Measurements from ENCODE around the gene PTPN11. TPM values are rescaled to one million over a fixed set of nuclear protein-coding genes. Genes with fewer than 3 reads are reported as not detected.
"Not testable (repeated sequence)": the region's sequence is repeated elsewhere in the genome, so short reads cannot be mapped to it uniquely, and the experiment has no call there.

Gene PTPN11
- polyA plus RNA-seq, 1 of the 3 experiments (the other 2 are of a cell fraction): 48.3 TPM

- Histone ChIP-seq H3K4me3 (ENCODE audit: low read depth in 2 of 2, low read length in 1 of 2) (no peak overlapping the region), H3K36me3 (replicated peaks in 1 of 2; ENCODE audit: control insufficient read depth in 1 of 2, insufficient read depth in 2 of 2, low read length in 1 of 2) (peaks cover 0 to 6% of the 10 kb centered on the region in 2 experiments), H3K4me1 (ENCODE audit: control insufficient read depth in 1 of 2, insufficient read depth in 2 of 2, low read depth in 1 of 2, low read length in 1 of 2) (no peaks in the 10 kb centered on the region), H3K4me2 (no peak overlapping the region), H3K9me2 (no peaks in the 10 kb centered on the region), H3K79me2 (ENCODE audit: insufficient read depth) (peaks cover 98% of the 10 kb centered on the region), H3F3A (replicated peaks; ENCODE audit: insufficient read depth) (peaks cover 8% of the 10 kb centered on the region), H3K27me3 (ENCODE audit: insufficient read depth) (no peaks in the 10 kb centered on the region), H2AFZ (ENCODE audit: low read depth) (no peak overlapping the region), H3K9ac (no peak overlapping the region), H3K9me3 (no peaks in the 10 kb centered on the region), H3K27ac (ENCODE audit: low read depth in 2 of 2, low read length in 1 of 2) (no peak overlapping the region), H4K20me1 (ENCODE audit: insufficient read depth) (peaks cover 73% of the 10 kb centered on the region)
- ChIA-PET POLR2A (no interaction called here), CTCF (interaction anchor here (4.0 kb wide), 1 partner anchor 10 kb away, joined by 18 read pairs; no protein-coding TSS in a partner anchor)
- no peak for DNase-seq
- no peak for TF ChIP-seq RFX5 (IDR thresholded peaks at IDR 0.05; ENCODE audit: low read length)
- TF ChIP-seq MXI1 (IDR thresholded peaks at IDR 0.05; ENCODE audit: low read depth, low read length): no peak
- TF ChIP-seq FOXJ3 (CRISPR knock-in tag; IDR thresholded peaks at IDR 0.05): no peak
- no peak for TF ChIP-seq MAX (IDR thresholded peaks at IDR 0.05; ENCODE audit: low read depth)
- no peak for TF ChIP-seq FOXM1 (IDR thresholded peaks at IDR 0.05; ENCODE audit: low read depth)
- TF ChIP-seq TCF12 (IDR thresholded peaks at IDR 0.05): no peak
- no peak for TF ChIP-seq RXRA (IDR thresholded peaks at IDR 0.05; ENCODE audit: borderline replicate concordance, low read depth)
- TF ChIP-seq JUND (IDR thresholded peaks at IDR 0.05): no peak
- no peak for TF ChIP-seq MEF2A (IDR thresholded peaks at IDR 0.05; ENCODE audit: borderline replicate concordance, low read depth)
- TF ChIP-seq, protein P1, sequence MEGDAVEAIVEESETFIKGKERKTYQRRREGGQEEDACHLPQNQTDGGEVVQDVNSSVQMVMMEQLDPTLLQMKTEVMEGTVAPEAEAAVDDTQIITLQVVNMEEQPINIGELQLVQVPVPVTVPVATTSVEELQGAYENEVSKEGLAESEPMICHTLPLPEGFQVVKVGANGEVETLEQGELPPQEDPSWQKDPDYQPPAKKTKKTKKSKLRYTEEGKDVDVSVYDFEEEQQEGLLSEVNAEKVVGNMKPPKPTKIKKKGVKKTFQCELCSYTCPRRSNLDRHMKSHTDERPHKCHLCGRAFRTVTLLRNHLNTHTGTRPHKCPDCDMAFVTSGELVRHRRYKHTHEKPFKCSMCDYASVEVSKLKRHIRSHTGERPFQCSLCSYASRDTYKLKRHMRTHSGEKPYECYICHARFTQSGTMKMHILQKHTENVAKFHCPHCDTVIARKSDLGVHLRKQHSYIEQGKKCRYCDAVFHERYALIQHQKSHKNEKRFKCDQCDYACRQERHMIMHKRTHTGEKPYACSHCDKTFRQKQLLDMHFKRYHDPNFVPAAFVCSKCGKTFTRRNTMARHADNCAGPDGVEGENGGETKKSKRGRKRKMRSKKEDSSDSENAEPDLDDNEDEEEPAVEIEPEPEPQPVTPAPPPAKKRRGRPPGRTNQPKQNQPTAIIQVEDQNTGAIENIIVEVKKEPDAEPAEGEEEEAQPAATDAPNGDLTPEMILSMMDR (IDR thresholded peaks at IDR 0.05): no peak
- TF ChIP-seq ELF1 (IDR thresholded peaks at IDR 0.05): no peak
Observed at GRCh38 chr12:112439769-112440168, 21.0 kb downstream of the PTPN11 start.

GRCh38 chr12:112440653-112441052 is 21.9 kb downstream of the PTPN11 start:
- H3K4me3 ChIP-seq (ENCODE audit: low read depth in 2 of 2, low read length in 1 of 2); POLR2A ChIA-PET; H3F3A ChIP-seq (replicated peaks; ENCODE audit: insufficient read depth); H2AFZ ChIP-seq (ENCODE audit: low read depth); H3K9me3 ChIP-seq; H3K9ac ChIP-seq; H3K9me2 ChIP-seq; H3K4me2 ChIP-seq; H3K27me3 ChIP-seq (ENCODE audit: insufficient read depth); H3K4me1 ChIP-seq (ENCODE audit: control insufficient read depth in 1 of 2, insufficient read depth in 2 of 2, low read depth in 1 of 2, low read length in 1 of 2); H3K36me3 ChIP-seq (replicated peaks in 1 of 2; ENCODE audit: control insufficient read depth in 1 of 2, insufficient read depth in 2 of 2, low read length in 1 of 2); H3K27ac ChIP-seq (ENCODE audit: low read depth in 2 of 2, low read length in 1 of 2); DNase-seq: not testable (repeated sequence)
- Histone ChIP-seq H4K20me1 (ENCODE audit: insufficient read depth) (peaks cover 66% of the 10 kb centered on the region), H3K79me2 (ENCODE audit: insufficient read depth) (peaks cover 98% of the 10 kb centered on the region)
- WGBS (ENCODE audit: low lambda C conversion rate): 94% methylated on average over 9 of the region's 9 CpGs
- CTCF ChIA-PET: interaction anchor here (4.0 kb wide), 1 partner anchor 9 kb away, joined by 18 read pairs; no protein-coding TSS in a partner anchor

GRCh38 chr12:112443916-112444315 is 25.2 kb downstream of the PTPN11 start:
- Histone ChIP-seq H3K9ac (no peak overlapping the region), H3K27me3 (ENCODE audit: insufficient read depth) (no peaks in the 10 kb centered on the region), H3K4me1 (ENCODE audit: control insufficient read depth in 1 of 2, insufficient read depth in 2 of 2, low read depth in 1 of 2, low read length in 1 of 2) (no peaks in the 10 kb centered on the region), H3K9me3 (no peaks in the 10 kb centered on the region), H3F3A (replicated peaks; ENCODE audit: insufficient read depth) (peaks cover 4% of the 10 kb centered on the region), H3K27ac (ENCODE audit: low read depth in 2 of 2, low read length in 1 of 2) (no peak overlapping the region), H3K36me3 (replicated peaks in 1 of 2; ENCODE audit: control insufficient read depth in 1 of 2, insufficient read depth in 2 of 2, low read length in 1 of 2) (peaks cover 3 to 22% of the 10 kb centered on the region in 2 experiments), H3K4me3 (ENCODE audit: low read depth in 2 of 2, low read length in 1 of 2) (no peak overlapping the region), H4K20me1 (ENCODE audit: insufficient read depth) (peaks cover 35% of the 10 kb centered on the region), H3K9me2 (no peaks in the 10 kb centered on the region), H3K4me2 (no peak overlapping the region), H2AFZ (ENCODE audit: low read depth) (no peak overlapping the region), H3K79me2 (ENCODE audit: insufficient read depth) (peaks cover 73% of the 10 kb centered on the region)
- WGBS (ENCODE audit: low lambda C conversion rate): 98% methylated on average over 4 of the region's 4 CpGs
- CTCF ChIA-PET: no interaction called here
- DNase-seq: no peak
- POLR2A ChIA-PET: no interaction called here
- TF ChIP-seq RXRA (IDR thresholded peaks at IDR 0.05; ENCODE audit: borderline replicate concordance, low read depth) (no peak), TAF1 (IDR thresholded peaks at IDR 0.05; ENCODE audit: borderline replicate concordance, low read depth, low read length) (no peak), RFX5 (IDR thresholded peaks at IDR 0.05; ENCODE audit: low read length) (no peak), FOSL2 (IDR thresholded peaks at IDR 0.05; ENCODE audit: borderline replicate concordance, low read depth) (no peak), GABPA (IDR thresholded peaks at IDR 0.05; ENCODE audit: low read depth) (no peak), MAX (IDR thresholded peaks at IDR 0.05; ENCODE audit: low read depth) (no peak), EP300 (IDR thresholded peaks at IDR 0.05; ENCODE audit: borderline replicate concordance in 1 of 2, low read depth in 1 of 2, low read length in 1 of 2) (no peak)
- TF ChIP-seq, protein P2, sequence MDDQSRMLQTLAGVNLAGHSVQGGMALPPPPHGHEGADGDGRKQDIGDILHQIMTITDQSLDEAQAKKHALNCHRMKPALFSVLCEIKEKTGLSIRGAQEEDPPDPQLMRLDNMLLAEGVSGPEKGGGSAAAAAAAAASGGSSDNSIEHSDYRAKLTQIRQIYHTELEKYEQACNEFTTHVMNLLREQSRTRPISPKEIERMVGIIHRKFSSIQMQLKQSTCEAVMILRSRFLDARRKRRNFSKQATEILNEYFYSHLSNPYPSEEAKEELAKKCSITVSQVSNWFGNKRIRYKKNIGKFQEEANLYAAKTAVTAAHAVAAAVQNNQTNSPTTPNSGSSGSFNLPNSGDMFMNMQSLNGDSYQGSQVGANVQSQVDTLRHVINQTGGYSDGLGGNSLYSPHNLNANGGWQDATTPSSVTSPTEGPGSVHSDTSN (IDR thresholded peaks at IDR 0.05): no peak

All from SK-N-SH (cell line).